K562 (cell line): ENCODE results near the gene GNAT1. TPM values are rescaled to one million over a fixed set of nuclear protein-coding genes. Genes with fewer than 3 reads are reported as not detected.
A peak's percentile ranks its signal among the peaks of the same experiment; 100 is the strongest.

Source experiments
- ATF7 ChIP-seq: fragments of 450-650 bp; IDR thresholded peaks from 2 replicates; pipeline ENCODE4 v1.7.1; 2014; ENCODE audit warnings: mild to moderate bottlenecking, moderate library complexity
- CREM ChIP-seq: IDR thresholded peaks from 2 replicates; pipeline ENCODE4 v1.6.1; 2014; ENCODE audit warnings: antibody characterized with exemption, low read depth
- CXXC5 ChIP-seq: fragments of 250-450 bp; sonication (Bioruptor Pico); IDR thresholded peaks from 2 replicates; pipeline ENCODE4 v1.8.0; 2022; ENCODE audit warnings: inconsistent platforms, mild to moderate bottlenecking, moderate library complexity
- MCM5 ChIP-seq: fragments of 450-650 bp; IDR thresholded peaks from 2 replicates; pipeline ENCODE4 v1.6.1; 2016; ENCODE audit warnings: low read depth
- NCOA2 ChIP-seq, 2 experiments: fragments of 450-650 bp; IDR thresholded peaks; 2 replicates each; pipeline ENCODE4 v1.6.1; 2018; ENCODE audit warnings: mild to moderate bottlenecking in 2 of 2, moderate library complexity in 1 of 2; ENCODE audit not compliant: partially characterized antibody in 2 of 2
- NRF1 ChIP-seq, 2 experiments: fragments of 450-650 bp; IDR thresholded peaks in 1 of 2; conservative IDR thresholded peaks in 1 of 2; 2 replicates each; pipeline ENCODE4 v1.6.1; 2014; ENCODE audit warnings: mild to moderate bottlenecking in 2 of 2
- POLR2H ChIP-seq: IDR thresholded peaks from 2 replicates; pipeline ENCODE4 v1.6.1; 2016; ENCODE audit warnings: missing genetic modification characterization, low read depth, mild to moderate bottlenecking, control low read depth, missing compliant biosample characterization, moderate library complexity
- SNIP1 ChIP-seq: fragments of 450-650 bp; IDR thresholded peaks from 2 replicates; pipeline ENCODE4 v1.7.1; 2017; ENCODE audit warnings: low read depth, mild to moderate bottlenecking
- ZNF239 ChIP-seq: fragments of 250-450 bp; sonication (Bioruptor Pico); IDR thresholded peaks from 2 replicates; pipeline ENCODE4 v1.4.0; 2020; ENCODE audit warnings: mild to moderate bottlenecking
- ZNF263 ChIP-seq: sonication (generic); formaldehyde crosslinking; IDR thresholded peaks from 2 replicates; pipeline ENCODE4 v1.8.0; 2022; ENCODE audit warnings: mild to moderate bottlenecking, missing genetic modification reagents, borderline replicate concordance
- ZNF274 ChIP-seq: IDR thresholded peaks from 2 replicates; pipeline ENCODE4 v1.6.1; 2011; ENCODE audit warnings: low read depth, mild to moderate bottlenecking, low read length, moderate library complexity, borderline replicate concordance
- ZNF324 ChIP-seq: fragments of 250-450 bp; sonication (Bioruptor Pico); IDR thresholded peaks from 2 replicates; pipeline ENCODE4 v1.4.0; 2020; ENCODE audit warnings: mild to moderate bottlenecking
- ZNF583 ChIP-seq: fragments of 250-450 bp; sonication (Bioruptor Pico); IDR thresholded peaks from 2 replicates; pipeline ENCODE4 v1.4.0; 2020
- polyA plus RNA-seq, 8 experiments: library from polyadenylated mRNA; depleted of rRNA in 4 of 8; stranded (reverse) in 5 of 8; unstranded in 3 of 8; fragments of >200 nt; fragmentation: Nextera tagmentation in 2 of 8; fragmentation: Illumina TruSeq in 1 of 8; extraction: Ambion mirVana in 2 of 8; extraction: Trizol in 1 of 8; gene quantifications; 2 replicates each; pipeline versions ENCODE4 v1.2.1 to v1.2.3, GENCODE V29; 2011 to 2014; ENCODE audit warnings: inconsistent platforms in 1 of 8, missing spikeins in 1 of 8
- total RNA-seq, 7 experiments: library from RNA; depleted of rRNA in 6 of 7; stranded (reverse); fragments of >200 nt in 6 of 7; fragmentation: Illumina TruSeq in 2 of 7; extraction: Trizol in 2 of 7; gene quantifications; 2 replicates each; pipeline versions ENCODE4 v1.2.1 to v1.2.3, GENCODE V29; 2011 to 2021; ENCODE audit warnings: low replicate concordance in 1 of 7
- TF ChIP-seq, protein P1 (sequence below): fragments of 450-650 bp; conservative IDR thresholded peaks from 2 replicates; pipeline ENCODE4 v1.6.1; 2016; ENCODE audit warnings: missing genetic modification characterization, low read depth, mild to moderate bottlenecking, missing compliant biosample characterization, moderate library complexity
- TF ChIP-seq, protein P2 (sequence below): fragments of 450-650 bp; IDR thresholded peaks from 2 replicates; pipeline ENCODE4 v1.7.0; 2016; ENCODE audit warnings: borderline replicate concordance
- TF ChIP-seq, protein P3 (sequence below): sonication (generic); IDR thresholded peaks from 2 replicates; pipeline ENCODE4 v1.6.1; 2016
- TF ChIP-seq, protein P4 (sequence below), 2 experiments: fragments of 250-450 bp in 1 of 2; fragments of 450-650 bp in 1 of 2; sonication (Bioruptor Pico) in 1 of 2; IDR thresholded peaks; 2 replicates each; pipeline versions ENCODE4 v1.6.1 to v1.8.0; 2016 to 2021; ENCODE audit warnings: mild to moderate bottlenecking in 2 of 2, moderate library complexity in 2 of 2, missing compliant biosample characterization in 1 of 2, missing genetic modification characterization in 1 of 2
- TF ChIP-seq, protein P5 (sequence below): sonication (generic); formaldehyde crosslinking; IDR thresholded peaks from 2 replicates; pipeline ENCODE4 v1.8.0; 2022; ENCODE audit warnings: missing genetic modification reagents, mild to moderate bottlenecking, borderline replicate concordance
- TF ChIP-seq, protein P6 (sequence below): conservative IDR thresholded peaks from 2 replicates; pipeline ENCODE4 v1.6.1; 2011; ENCODE audit warnings: low read depth, mild to moderate bottlenecking, low read length; ENCODE audit not compliant: control insufficient read depth

GNAT1 gene
- total and polyA plus RNA-seq, 9 of the 15 experiments (the other 6 are each of a cell fraction or from before 2014, with no cell fraction given), result not detected

DNA sequence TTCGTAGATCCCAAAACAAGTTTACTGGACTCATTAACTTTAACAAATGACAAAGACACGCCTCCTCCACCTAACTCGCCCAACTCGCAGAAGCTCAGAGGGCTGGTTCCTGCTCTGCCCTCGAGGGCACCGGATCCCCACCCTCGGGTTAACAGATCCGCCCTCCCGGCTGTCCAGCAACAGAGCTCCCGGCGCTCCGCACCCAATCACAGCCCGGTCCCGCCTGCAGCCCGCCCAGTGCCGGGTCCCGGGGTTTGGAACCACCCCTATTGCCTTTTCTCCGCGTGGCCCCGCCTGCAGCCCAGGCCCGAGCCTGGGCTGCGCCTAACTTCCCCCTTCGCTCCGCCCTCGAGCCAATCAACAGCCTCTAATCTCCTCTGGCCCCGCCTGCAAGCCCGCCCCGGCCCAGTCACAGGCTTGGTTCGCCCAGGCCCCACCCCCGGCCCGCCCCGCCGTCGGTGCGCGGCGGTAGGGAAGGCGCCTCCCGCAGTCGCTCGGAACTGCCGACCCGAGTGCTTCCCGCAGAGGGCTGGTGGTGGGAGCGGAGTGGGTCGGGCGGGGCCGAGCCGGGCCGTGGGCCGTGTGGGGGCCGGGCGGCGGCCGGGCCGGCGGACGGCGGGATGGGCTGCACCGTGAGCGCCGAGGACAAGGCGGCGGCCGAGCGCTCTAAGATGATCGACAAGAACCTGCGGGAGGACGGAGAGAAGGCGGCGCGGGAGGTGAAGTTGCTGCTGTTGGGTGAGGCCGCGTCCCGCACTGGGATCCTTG, 44.5 kb downstream of the GNAT1 start, which contains the start of gene GNAI2 (continued):
- TF ChIP-seq ATF7 (peak; percentile 23; the same call in 1 of the 2 replicates), CXXC5 (CRISPR knock-in tag) (peak; percentile 38), ZNF324 (CRISPR knock-in tag) (no peak), NCOA2 (IDR thresholded peaks at IDR 0.05; ENCODE audit: partially characterized antibody in 2 of 2) (no peak), MCM5 (no peak), ZNF263 (CRISPR knock-in tag) (peak; percentile 84), ZNF583 (CRISPR knock-in tag) (no peak), ZNF274 (no peak), NRF1 (conservative IDR thresholded peaks at IDR 0.05 in 1 of 2, IDR thresholded peaks at IDR 0.05 in 1 of 2) (peak; percentile 80 to 82), ZNF239 (CRISPR knock-in tag) (no peak), POLR2H (tag) (peak; percentile 79), SNIP1 (no peak), CREM (peak; percentile 26; the same call in 1 of the 2 replicates)
- TF ChIP-seq, protein P1, sequence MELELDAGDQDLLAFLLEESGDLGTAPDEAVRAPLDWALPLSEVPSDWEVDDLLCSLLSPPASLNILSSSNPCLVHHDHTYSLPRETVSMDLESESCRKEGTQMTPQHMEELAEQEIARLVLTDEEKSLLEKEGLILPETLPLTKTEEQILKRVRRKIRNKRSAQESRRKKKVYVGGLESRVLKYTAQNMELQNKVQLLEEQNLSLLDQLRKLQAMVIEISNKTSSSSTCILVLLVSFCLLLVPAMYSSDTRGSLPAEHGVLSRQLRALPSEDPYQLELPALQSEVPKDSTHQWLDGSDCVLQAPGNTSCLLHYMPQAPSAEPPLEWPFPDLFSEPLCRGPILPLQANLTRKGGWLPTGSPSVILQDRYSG (tag), result no peak
- TF ChIP-seq, protein P2, sequence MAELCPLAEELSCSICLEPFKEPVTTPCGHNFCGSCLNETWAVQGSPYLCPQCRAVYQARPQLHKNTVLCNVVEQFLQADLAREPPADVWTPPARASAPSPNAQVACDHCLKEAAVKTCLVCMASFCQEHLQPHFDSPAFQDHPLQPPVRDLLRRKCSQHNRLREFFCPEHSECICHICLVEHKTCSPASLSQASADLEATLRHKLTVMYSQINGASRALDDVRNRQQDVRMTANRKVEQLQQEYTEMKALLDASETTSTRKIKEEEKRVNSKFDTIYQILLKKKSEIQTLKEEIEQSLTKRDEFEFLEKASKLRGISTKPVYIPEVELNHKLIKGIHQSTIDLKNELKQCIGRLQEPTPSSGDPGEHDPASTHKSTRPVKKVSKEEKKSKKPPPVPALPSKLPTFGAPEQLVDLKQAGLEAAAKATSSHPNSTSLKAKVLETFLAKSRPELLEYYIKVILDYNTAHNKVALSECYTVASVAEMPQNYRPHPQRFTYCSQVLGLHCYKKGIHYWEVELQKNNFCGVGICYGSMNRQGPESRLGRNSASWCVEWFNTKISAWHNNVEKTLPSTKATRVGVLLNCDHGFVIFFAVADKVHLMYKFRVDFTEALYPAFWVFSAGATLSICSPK, result no peak
- TF ChIP-seq, protein P3, sequence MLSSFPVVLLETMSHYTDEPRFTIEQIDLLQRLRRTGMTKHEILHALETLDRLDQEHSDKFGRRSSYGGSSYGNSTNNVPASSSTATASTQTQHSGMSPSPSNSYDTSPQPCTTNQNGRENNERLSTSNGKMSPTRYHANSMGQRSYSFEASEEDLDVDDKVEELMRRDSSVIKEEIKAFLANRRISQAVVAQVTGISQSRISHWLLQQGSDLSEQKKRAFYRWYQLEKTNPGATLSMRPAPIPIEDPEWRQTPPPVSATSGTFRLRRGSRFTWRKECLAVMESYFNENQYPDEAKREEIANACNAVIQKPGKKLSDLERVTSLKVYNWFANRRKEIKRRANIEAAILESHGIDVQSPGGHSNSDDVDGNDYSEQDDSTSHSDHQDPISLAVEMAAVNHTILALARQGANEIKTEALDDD, result peak; percentile 65
- TF ChIP-seq, protein P4, sequence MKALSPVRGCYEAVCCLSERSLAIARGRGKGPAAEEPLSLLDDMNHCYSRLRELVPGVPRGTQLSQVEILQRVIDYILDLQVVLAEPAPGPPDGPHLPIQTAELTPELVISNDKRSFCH (CRISPR knock-in tag; IDR thresholded peaks at IDR 0.05), result no peak
- TF ChIP-seq, protein P4 (tag; IDR thresholded peaks at IDR 0.05), result no peak
- TF ChIP-seq, protein P5, sequence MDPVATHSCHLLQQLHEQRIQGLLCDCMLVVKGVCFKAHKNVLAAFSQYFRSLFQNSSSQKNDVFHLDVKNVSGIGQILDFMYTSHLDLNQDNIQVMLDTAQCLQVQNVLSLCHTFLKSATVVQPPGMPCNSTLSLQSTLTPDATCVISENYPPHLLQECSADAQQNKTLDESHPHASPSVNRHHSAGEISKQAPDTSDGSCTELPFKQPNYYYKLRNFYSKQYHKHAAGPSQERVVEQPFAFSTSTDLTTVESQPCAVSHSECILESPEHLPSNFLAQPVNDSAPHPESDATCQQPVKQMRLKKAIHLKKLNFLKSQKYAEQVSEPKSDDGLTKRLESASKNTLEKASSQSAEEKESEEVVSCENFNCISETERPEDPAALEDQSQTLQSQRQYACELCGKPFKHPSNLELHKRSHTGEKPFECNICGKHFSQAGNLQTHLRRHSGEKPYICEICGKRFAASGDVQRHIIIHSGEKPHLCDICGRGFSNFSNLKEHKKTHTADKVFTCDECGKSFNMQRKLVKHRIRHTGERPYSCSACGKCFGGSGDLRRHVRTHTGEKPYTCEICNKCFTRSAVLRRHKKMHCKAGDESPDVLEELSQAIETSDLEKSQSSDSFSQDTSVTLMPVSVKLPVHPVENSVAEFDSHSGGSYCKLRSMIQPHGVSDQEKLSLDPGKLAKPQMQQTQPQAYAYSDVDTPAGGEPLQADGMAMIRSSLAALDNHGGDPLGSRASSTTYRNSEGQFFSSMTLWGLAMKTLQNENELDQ, result no peak
- TF ChIP-seq, protein P6, sequence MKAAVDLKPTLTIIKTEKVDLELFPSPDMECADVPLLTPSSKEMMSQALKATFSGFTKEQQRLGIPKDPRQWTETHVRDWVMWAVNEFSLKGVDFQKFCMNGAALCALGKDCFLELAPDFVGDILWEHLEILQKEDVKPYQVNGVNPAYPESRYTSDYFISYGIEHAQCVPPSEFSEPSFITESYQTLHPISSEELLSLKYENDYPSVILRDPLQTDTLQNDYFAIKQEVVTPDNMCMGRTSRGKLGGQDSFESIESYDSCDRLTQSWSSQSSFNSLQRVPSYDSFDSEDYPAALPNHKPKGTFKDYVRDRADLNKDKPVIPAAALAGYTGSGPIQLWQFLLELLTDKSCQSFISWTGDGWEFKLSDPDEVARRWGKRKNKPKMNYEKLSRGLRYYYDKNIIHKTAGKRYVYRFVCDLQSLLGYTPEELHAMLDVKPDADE, result 0 out of 2 replicates have a peak, but pooled peaks have one; percentile 8
